B cell (primary cell): ENCODE measurements around the gene UCP2.

Experiments
- CTCF ChIP-seq: fragments of 200-600 bp; IDR thresholded peaks from one replicate; pipeline ENCODE4 v1.8.0; 2022; ENCODE audit warnings: antibody characterized with exemption, mild to moderate bottlenecking
- EZH2 ChIP-seq: IDR thresholded peaks from 2 replicates; pipeline ENCODE4 v1.6.1; 2012; ENCODE audit warnings: borderline replicate concordance, low read depth, mild to moderate bottlenecking, moderate library complexity, low read length; ENCODE audit not compliant: insufficient read depth, poor library complexity, severe bottlenecking

GRCh38 chr11:74019104-74019738 lies 36.6 kb upstream of the UCP2 start:
- TF ChIP-seq CTCF = no peak
- no peak for TF ChIP-seq EZH2
